Dermis microvascular lymphatic vessel endothelial cell (primary cell): ENCODE data around the gene DPY19L3. TPM values are rescaled to one million over a fixed set of nuclear protein-coding genes. Genes with fewer than 3 reads are reported as not detected.
"Not testable (repeated sequence)": the region's sequence is repeated elsewhere in the genome, so short reads cannot be mapped to it uniquely, and the experiment has no call there.

Experiments
- DNase-seq, 2 donors: peaks; one replicate each; pipeline versions ENCODE4 v3.0.0 to v3.0.0-alpha.2; 2010; ENCODE audit warnings: low read depth in 2 of 2
- total RNA-seq: library from RNA; depleted of rRNA; stranded (reverse); fragments of >200 nt; gene quantifications from 2 replicates; pipeline ENCODE4 v1.2.1, GENCODE V29; 2014

Gene DPY19L3
- total RNA-seq, 1 donor from 2014 or later = 18.6 TPM

DNA sequence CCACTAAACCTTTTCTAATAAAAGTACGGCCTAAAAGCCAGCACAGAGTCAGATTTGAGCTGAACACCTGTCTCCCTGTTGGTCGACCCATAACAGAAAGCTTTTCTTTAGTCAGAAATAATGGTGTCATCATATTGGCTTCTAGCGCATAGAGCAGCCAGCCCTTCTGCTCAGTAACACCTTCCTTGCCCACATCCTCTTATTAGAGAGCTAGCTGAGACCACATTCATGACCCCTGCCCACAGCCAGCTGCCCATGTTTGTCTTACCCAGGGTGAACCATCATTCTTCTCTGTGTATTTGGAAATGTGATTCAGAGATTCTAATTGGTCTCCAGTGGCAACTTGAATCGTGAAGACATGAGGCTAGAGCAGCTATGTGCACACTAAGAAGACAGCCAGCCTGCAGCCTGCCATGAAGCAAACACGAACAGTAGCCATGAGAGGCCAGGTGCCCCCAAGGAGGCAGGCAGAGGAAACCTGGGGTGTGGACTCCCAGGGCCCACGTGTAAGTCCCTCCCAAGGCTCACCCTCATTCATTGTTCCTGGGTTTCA lies 93.2 kb downstream of the DPY19L3 start:
- no peak for DNase-seq

- not testable (repeated sequence) for DNase-seq
Observed at GRCh38 chr19:32512498-32512897, 106.9 kb downstream of the DPY19L3 start.

DNA sequence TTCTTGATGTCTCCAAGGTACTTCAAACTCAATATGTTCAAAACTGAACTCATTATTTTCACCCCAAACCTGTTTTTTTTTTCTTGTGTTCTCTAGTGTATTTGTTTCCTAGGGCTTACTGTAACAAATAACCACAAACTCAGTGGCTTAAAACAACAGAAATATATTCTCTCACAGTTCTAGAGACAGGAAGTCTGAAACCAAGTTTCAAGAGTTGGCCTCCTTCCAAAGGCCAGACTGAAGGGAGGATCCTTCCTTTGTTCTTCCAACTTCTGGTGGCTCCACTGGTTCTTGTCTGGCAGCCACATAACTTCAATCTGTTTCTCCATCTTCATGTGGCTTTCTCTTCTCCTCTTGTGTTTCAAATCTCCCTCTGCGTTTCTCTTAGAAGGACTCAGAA lies 113.5 kb downstream of the DPY19L3 start:
- peak in 1 of 2 donors; percentile 4 for DNase-seq

GRCh38 chr19:32522967-32523366 lies 117.4 kb downstream of the DPY19L3 start:
- DNase-seq = no peak

- DNase-seq = no peak
Observed at GRCh38 chr19:32526895-32527294, 121.3 kb downstream of the DPY19L3 start.

- no peak for DNase-seq
Observed at GRCh38 chr19:32530773-32531172, 125.2 kb downstream of the DPY19L3 start.

- DNase-seq = no peak
Observed at GRCh38 chr19:32532233-32532632, 126.7 kb downstream of the DPY19L3 start.

Other genes with a start within 250 kb of the DPY19L3 start
- gene ZNF507, start 60.2 kb upstream of the DPY19L3 start, total RNA-seq = 7.2 and 10.5 TPM in 2 replicates
- 48.5 and 80.7 TPM in 2 replicates for gene PDCD5, start 175.4 kb downstream of the DPY19L3 start, total RNA-seq